ENCODE results near the gene TAS2R50.

The TAS2R50 gene

DNA sequence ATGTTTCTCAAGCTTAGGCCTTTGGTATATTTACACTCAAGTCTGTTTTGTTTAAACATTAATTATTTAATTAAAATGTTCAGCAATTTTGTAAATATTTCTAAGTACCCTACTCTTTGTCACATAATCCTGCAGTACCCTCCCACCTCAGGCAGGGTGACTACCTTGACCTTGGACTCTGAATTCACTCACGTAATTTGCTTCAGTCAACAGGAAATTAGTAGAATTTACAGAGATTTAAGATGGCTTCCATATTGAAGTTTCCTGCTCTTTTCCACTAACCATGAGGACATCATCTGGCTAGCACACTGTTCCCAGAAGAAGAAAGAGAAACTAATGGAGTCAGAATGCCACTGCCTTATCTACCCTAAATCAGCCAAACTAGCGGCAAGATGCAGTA, 36.7 kb upstream of the TAS2R50 start:
- H3F3A ChIP-seq (ENCODE audit: control insufficient read depth, insufficient read depth) = no peaks in the 10 kb centered on the region
- no peaks in the 10 kb centered on the region for H3K36me3 ChIP-seq (ENCODE audit: control insufficient read depth, low read length)
- H3K27me3 ChIP-seq (ENCODE audit: control insufficient read depth, low read length) = no peaks in the 10 kb centered on the region
- H3K9me2 ChIP-seq (replicated peaks; ENCODE audit: control insufficient read depth, low read length) = no peaks in the 10 kb centered on the region
- H4K20me1 ChIP-seq (ENCODE audit: control insufficient read depth, insufficient read depth, low read depth, low read length) = no peaks in the 10 kb centered on the region
- H3K9me3 ChIP-seq (ENCODE audit: control insufficient read depth, insufficient read depth, low read length) = no peaks in the 10 kb centered on the region
- no peak overlapping the region for H3K4me3 ChIP-seq (ENCODE audit: low read length)
- H3K4me2 ChIP-seq (ENCODE audit: low read length) = no peak overlapping the region
- H3K27ac ChIP-seq (ENCODE audit: low read depth, low read length) = no peak overlapping the region
- H3K79me2 ChIP-seq (ENCODE audit: control insufficient read depth, low read length) = no peaks in the 10 kb centered on the region
- no peaks in the 10 kb centered on the region for H3K4me1 ChIP-seq (ENCODE audit: control insufficient read depth, low read length)
- TF ChIP-seq EZH2phosphoT487 (IDR thresholded peaks at IDR 0.05; ENCODE audit: borderline replicate concordance, low read length) = no peak
- TF ChIP-seq CTCF (IDR thresholded peaks at IDR 0.05; ENCODE audit: low read depth, low read length, poor library complexity, severe bottlenecking) = no peak

DNA sequence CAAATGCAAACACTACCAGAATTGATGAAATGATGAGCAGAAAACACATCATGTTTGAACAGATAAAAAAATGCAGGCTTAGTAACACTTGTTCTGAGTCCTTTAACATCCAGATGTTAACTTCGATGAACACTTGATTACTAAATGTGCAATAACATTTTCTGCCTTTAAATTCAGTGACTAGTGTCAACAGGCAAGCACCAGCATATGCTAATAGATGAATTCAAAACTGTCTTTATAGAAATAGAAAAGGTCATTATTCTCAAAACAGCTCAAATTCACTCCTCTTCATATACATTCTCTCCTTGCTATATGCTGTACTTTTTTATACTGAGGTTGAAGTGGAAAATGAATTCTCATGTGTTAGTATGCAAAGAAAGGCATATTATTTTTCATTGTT, 35.8 kb upstream of the TAS2R50 start, which contains the start of gene TAS2R19:
TSS of gene TAS2R19 (minus strand) at position 101 of the 400 bp plus-strand sequence. CDS start at position 52, 49 bp downstream.
- Histone ChIP-seq H3K27me3 (ENCODE audit: control insufficient read depth, low read length) (no peaks in the 10 kb centered on the region), H3K27ac (ENCODE audit: low read depth, low read length) (no peak within 1 kb of the TSS), H3K9me3 (ENCODE audit: control insufficient read depth, insufficient read depth, low read length) (no peaks in the 10 kb centered on the region), H3K4me3 (ENCODE audit: low read length) (no peak within 1 kb of the TSS), H3F3A (ENCODE audit: control insufficient read depth, insufficient read depth) (no peaks in the 10 kb centered on the region), H3K36me3 (ENCODE audit: control insufficient read depth, low read length) (no peaks in the 10 kb centered on the region), H3K4me1 (ENCODE audit: control insufficient read depth, low read length) (no peaks in the 10 kb centered on the region), H3K9me2 (replicated peaks; ENCODE audit: control insufficient read depth, low read length) (no peaks in the 10 kb centered on the region), H3K79me2 (ENCODE audit: control insufficient read depth, low read length) (no peaks in the 10 kb centered on the region), H3K4me2 (ENCODE audit: low read length) (no peak within 1 kb of the TSS), H4K20me1 (ENCODE audit: control insufficient read depth, insufficient read depth, low read depth, low read length) (no peaks in the 10 kb centered on the region)
- TF ChIP-seq EZH2phosphoT487 (IDR thresholded peaks at IDR 0.05; ENCODE audit: borderline replicate concordance, low read length) (no peak), CTCF (IDR thresholded peaks at IDR 0.05; ENCODE audit: low read depth, low read length, poor library complexity, severe bottlenecking) (no peak)

DNA sequence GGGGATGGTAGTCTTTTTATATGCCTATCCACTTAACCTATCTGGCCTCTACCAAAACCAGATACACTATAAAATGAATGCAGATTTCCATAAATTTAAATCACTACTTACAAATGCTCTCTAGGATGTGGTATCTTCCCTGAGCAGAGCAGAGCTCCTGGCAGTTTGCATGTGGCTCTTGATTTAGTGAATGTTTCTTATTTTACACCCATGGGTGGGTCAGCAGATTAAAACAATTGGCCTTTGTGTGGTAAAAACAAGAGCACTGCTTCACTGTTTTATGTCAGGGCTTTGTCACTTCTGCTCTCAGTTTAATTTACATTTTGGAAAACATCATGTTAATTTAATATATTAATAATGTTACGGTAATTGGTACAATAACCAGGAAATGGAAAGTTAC, 30.2 kb upstream of the TAS2R50 start:
- H4K20me1 ChIP-seq (ENCODE audit: control insufficient read depth, insufficient read depth, low read depth, low read length) = no peaks in the 10 kb centered on the region
- no peaks in the 10 kb centered on the region for H3K36me3 ChIP-seq (ENCODE audit: control insufficient read depth, low read length)
- TF ChIP-seq EZH2phosphoT487 (IDR thresholded peaks at IDR 0.05; ENCODE audit: borderline replicate concordance, low read length) = no peak
- TF ChIP-seq CTCF (IDR thresholded peaks at IDR 0.05; ENCODE audit: low read depth, low read length, poor library complexity, severe bottlenecking) = no peak
- H3K4me1 ChIP-seq (ENCODE audit: control insufficient read depth, low read length) = no peaks in the 10 kb centered on the region
- no peaks in the 10 kb centered on the region for H3K9me2 ChIP-seq (replicated peaks; ENCODE audit: control insufficient read depth, low read length)
- no peaks in the 10 kb centered on the region for H3K27me3 ChIP-seq (ENCODE audit: control insufficient read depth, low read length)
- H3K4me3 ChIP-seq (ENCODE audit: low read length) = no peak overlapping the region
- no peaks in the 10 kb centered on the region for H3K9me3 ChIP-seq (ENCODE audit: control insufficient read depth, insufficient read depth, low read length)
- no peak overlapping the region for H3K27ac ChIP-seq (ENCODE audit: low read depth, low read length)
- no peak overlapping the region for H3K4me2 ChIP-seq (ENCODE audit: low read length)
- no peaks in the 10 kb centered on the region for H3K79me2 ChIP-seq (ENCODE audit: control insufficient read depth, low read length)
- no peaks in the 10 kb centered on the region for H3F3A ChIP-seq (ENCODE audit: control insufficient read depth, insufficient read depth)

Measured in DOHH2 (cell line).